Stimulated activated CD8-positive, alpha-beta memory T cell treated with anti-CD3 and anti-CD28 coated beads, Interleukin-7, amount 100 ng/mL, for 1 hour (primary cell): ENCODE measurements around the gene NHP2.

Experiments used
- DNase-seq, 2 donors: peaks; one replicate each; pipeline ENCODE4 v3.0.0-alpha.2; 2020; ENCODE audit warnings: low read depth in 2 of 2

The NHP2 gene

GRCh38 chr5:178114325-178115135 is 39.2 kb downstream of the NHP2 start:
- DNase-seq = peak; percentile 30 to 33

- DNase-seq = no peak
These were observed 39.8 kb downstream of the NHP2 start for GRCh38 chr5:178113841-178114324.

- peak; percentile 53 to 63 for DNase-seq
These were observed 40.4 kb downstream of the NHP2 start, which contains the start of gene N4BP3 for GRCh38 chr5:178113141-178113787. Gene N4BP3, plus strand, starts transcription at chr5:178113532. Its CDS starts 6,052 bp downstream, at chr5:178119584.

GRCh38 chr5:178112545-178112944 is 41.1 kb downstream of the NHP2 start:
- no peak for DNase-seq

GRCh38 chr5:178111925-178112324 is 41.8 kb downstream of the NHP2 start:
- DNase-seq = no peak

- DNase-seq = no peak
These were observed 43.2 kb downstream of the NHP2 start for GRCh38 chr5:178110511-178110910.

- no peak for DNase-seq
These were observed 44.7 kb downstream of the NHP2 start for GRCh38 chr5:178108966-178109365.

- no peak for DNase-seq
These were observed 45.2 kb downstream of the NHP2 start for GRCh38 chr5:178108446-178108845.

GRCh38 chr5:178107756-178108310 is 45.9 kb downstream of the NHP2 start:
- DNase-seq = no peak

- DNase-seq = no peak
These were observed 47.0 kb downstream of the NHP2 start for GRCh38 chr5:178106556-178107239.

GRCh38 chr5:178106086-178106485 is 47.6 kb downstream of the NHP2 start:
- no peak for DNase-seq

- DNase-seq = no peak
These were observed 49.2 kb downstream of the NHP2 start for GRCh38 chr5:178104492-178104891.

- no peak for DNase-seq
These were observed 50.1 kb downstream of the NHP2 start for GRCh38 chr5:178103612-178104011.
